HT1080 (cell line): ENCODE results near the gene SUCO. TPM values are rescaled to one million over a fixed set of nuclear protein-coding genes. Genes with fewer than 3 reads are reported as not detected.
A peak's percentile ranks its signal among the peaks of the same experiment; 100 is the strongest.
"Not testable (repeated sequence)": the region's sequence is repeated elsewhere in the genome, so short reads cannot be mapped to it uniquely, and the experiment has no call there.

ENCODE experiments used
- DNase-seq: peaks from one replicate; pipeline ENCODE4 v3.0.0-alpha.2; 2015; ENCODE audit warnings: low read depth
- total RNA-seq: library from RNA; depleted of rRNA; stranded (reverse); fragments of >200 nt; shearing (Covaris generic); gene quantifications from 2 replicates; pipeline ENCODE4 v1.2.3, GENCODE V29; 2014

SUCO gene
- total RNA-seq, 1 experiment from 2014 or later: 16.2 TPM

DNA sequence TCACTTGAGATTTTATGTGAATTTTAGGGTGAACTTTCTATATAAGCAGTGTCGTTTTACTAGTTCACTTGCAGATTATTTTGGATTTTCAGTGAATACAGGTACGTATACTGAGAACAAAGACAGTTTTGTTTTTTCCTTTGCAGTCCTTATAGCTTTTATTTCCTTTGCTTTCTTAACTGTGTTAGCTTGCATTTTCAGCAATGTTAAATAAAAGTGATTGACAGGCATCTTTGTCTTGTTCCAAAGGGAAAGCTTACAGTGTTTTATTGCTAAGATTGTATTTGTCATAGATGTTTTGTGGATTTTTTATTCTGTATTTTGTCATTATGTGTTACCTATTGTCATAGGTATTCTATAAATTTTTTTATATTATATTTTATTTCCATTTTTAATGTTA is 72.7 kb downstream of the SUCO start:
- DNase-seq: no peak

- DNase-seq: no peak
Measured at GRCh38 chr1:172607145-172607544, 74.2 kb downstream of the SUCO start.

DNA sequence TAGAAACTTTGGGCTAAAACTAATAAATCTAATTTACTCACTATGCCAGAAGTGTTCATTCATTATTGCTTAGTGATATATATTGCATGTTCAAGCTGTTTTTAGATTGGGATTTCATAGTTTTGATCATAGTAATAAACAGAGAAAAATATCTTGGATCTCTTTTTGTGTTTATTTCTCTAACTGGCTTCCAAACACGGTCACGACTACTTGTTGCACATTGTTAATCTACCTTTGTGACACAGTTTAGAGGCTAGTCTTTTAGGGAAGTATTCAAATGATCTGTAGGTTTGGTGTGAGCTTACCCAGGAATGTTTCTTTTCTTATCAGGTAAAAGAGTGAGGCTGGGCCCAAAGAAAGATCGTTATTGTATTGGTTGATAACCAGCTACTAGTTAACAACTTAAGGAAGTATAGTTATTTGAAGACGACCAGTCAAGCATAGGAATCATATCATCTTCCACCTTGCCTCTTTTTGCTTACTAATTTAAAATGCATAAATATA is 75.2 kb downstream of the SUCO start:
- no peak for DNase-seq

- peak; percentile 27 for DNase-seq
Measured at GRCh38 chr1:172609528-172609927, 76.6 kb downstream of the SUCO start.

DNA sequence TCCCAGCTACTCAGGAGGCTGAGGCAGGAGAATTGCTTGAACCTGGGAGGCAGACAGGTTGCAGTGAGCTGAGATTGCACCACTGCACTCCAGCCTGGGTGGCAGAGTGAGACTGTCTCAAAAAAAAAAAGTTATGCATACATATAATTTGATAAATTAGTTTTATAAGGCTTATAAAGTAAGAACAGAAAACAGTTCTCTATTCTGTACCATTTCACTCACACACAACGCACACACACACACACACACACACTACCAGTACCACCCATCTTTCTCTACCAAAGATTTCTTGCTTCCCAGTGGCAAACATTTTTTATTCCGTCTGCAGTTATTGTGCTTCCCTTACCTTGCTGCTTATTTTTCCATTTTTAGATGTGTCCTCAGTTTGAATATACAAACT is 79.5 kb downstream of the SUCO start:
- DNase-seq: no peak

- DNase-seq: peak; percentile 13
Measured at GRCh38 chr1:172613294-172613693, 80.3 kb downstream of the SUCO start.

DNA sequence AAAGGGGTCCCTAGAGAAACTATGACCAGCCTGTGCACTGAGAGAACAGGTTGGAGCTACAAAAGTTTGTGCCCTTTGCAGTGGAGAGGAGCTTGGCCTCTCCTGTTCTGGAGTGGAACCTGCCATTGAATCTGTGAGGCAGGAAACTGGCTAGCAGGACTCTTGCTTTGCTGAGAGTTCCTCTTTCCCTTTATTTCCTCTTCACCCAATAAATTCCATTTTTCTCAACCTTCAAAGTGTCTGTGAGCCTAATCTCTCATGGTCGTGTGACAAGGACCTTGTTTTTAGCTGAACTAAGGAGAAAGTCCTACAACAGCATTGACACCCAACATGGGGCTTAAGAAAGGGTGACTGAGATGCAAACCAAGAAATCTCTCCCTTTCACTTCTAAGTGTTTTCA is 83.2 kb downstream of the SUCO start:
- no peak for DNase-seq

DNA sequence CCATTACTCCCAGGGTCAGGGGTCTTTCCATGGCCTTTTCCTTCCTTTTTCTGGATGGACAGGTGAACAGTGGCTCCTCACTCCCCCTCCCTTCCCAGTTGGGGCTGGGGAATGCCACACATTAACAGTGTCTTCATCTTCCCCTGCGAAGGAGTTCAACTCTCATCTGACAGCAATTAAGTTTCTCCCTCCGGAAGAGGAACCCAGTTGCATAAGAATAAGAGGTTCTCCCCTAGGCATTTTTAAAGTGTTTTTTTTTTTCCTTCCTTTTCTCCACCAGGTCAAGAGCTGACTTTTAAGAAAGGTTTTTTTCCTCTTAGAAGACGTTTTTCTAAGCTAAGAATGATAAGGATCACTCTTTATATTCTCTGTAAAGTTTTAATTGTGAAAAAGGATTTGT is 83.7 kb downstream of the SUCO start:
- no peak for DNase-seq

DNA sequence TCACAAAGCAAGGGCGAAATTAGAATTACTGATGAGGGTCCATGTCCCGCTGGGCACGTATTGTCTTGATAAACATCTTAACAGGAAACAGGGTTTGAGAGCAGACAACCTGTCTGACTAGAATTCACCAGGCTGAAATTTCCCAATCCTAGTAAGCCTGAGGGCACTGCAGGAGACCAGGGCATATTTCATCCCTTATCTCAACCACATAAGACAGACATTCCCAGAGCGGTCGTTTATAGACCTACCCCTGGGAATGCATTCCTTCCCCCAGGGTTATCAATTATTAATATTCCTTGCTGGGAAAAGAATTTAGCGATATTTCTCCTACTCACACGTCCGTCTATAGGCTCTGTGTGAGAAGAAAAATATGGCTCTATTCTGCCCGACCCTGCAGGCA is 87.7 kb downstream of the SUCO start:
- not testable (repeated sequence) for DNase-seq

DNA sequence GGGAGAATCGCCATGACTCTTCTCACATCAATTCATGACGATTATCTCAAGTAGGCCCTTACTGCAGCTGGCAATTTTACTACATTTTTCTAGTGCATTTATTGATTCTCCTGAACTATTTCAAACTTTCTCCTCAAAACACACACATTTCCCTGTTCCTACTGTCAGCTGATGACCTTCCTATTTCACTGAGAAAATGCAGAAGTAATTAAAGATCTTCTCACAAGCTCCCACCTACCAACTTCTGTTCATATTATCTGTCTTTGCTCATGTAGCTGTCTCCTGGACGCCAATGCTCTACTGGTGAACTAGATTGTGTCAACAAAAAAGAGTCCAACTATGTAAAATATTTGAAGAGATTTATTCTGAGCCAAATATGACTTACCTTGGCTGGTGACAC is 89.6 kb downstream of the SUCO start:
- DNase-seq: no peak

DNA sequence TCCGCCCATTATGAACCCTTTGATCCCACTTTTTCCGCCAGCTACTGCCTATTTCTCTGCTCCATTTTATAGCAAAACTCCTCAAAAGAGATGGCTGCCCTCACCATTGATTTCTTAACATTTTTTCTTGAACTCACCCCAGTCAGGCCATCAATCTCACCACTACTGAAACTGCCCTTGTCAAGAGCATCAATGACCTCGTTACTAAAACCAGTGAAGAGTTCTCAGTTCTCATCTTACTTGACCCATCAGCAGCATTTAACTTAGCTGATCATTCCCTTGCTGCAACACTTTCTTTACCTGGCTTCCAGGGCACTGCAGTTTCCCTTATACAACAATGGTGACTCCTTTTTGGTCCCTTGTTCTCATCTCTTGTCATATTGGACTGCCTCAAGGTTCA is 90.8 kb downstream of the SUCO start:
- DNase-seq: no peak

DNA sequence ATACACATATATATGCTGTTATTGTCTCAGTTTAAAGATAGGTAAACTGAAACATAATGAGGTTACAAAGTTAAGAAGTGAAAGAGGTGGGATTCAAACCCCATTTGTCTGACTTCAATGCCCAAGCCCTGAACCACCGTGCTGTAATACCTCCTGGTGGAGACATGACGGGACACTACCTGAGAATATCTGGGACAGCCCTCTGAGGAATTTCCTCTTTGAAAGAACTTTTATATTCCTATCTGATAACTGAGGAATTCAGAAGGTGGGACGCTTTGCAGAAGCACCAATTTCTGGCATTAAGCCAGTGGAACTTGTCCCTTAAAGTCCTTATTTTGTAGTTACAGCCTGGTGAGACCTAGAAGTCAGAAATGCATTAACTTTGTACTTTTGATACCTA is 93.9 kb downstream of the SUCO start:
- DNase-seq: no peak

- no peak for DNase-seq
Measured at GRCh38 chr1:172627702-172628101, 94.8 kb downstream of the SUCO start.

DNA sequence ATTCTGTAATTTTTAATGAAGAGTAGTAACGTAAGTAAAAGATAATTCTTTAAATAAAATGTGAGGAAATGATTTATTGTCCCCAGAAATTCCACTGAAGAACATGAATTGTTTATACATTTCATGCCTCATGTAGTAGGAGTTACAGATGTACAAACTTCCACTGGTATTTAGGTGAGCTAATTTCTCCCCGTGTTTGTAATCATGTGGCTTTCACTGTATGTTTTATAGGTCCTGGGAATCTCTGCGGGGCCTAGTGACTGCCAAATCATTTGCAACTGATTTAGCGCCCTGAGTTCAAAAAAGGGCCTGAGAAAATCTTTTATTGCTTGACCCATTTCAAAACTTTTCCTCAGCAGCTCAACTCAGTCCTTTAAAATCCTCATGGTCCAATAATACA is 95.5 kb downstream of the SUCO start:
- no peak for DNase-seq

DNA sequence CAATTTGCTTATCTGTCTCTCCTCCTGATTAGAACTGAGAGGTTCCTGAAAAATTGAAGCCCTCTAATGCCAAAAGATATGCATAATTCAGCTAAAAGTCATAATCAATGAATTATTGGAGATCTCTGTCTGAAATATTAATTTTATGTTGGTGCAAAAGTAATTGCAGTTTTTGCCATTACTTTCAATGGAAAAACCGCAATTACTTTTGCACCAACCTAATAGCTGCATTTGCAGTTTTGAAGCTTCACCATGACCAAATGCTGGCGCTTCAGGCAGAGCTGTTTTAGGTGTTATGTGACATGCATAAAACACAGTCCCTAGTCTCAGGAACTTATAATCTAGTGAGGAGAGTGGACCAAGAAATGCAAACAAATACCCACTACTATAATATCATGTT is 96.2 kb downstream of the SUCO start:
- no peak for DNase-seq

DNA sequence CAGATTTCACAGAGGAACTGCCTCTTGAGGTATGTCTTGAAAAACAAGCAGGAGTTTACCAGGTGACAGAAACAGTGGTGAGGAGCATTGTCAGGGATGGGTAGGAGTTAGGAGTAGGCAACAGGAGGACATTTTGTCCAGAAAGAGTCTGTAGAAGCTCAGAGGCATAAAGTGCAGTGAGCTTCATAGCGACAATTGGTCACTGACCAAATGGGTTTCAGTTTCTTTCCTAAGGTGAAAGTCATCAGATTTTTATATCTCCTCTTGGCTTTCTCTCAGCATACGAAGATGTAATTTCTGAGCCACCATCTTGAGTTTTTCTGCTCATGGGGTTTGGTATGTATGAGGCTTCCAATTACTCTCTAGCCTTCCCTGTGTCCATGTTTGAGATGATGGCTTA is 96.7 kb downstream of the SUCO start:
- no peak for DNase-seq

- DNase-seq: peak; percentile 46
Measured at GRCh38 chr1:172630056-172630818, 97.3 kb downstream of the SUCO start.

DNA sequence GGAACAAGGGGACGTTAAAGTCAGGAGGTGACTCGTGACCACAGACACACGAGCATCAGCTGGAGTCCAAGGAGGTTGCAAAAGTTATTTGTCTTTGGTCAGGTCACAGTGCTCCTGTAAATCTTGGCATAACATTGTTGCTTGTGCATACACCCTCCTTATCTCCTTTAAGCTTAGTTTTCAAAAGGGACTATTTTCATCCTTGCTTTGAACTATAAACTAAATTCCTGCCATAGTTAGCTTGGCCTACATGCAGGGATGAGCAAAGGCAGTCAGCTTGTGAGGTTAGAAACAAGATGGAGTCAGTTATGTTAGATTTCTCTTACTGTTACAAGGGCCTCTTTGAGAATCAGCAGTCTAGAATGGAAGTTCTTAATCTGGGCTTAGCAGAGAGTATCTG is 97.9 kb downstream of the SUCO start:
- DNase-seq: no peak

DNA sequence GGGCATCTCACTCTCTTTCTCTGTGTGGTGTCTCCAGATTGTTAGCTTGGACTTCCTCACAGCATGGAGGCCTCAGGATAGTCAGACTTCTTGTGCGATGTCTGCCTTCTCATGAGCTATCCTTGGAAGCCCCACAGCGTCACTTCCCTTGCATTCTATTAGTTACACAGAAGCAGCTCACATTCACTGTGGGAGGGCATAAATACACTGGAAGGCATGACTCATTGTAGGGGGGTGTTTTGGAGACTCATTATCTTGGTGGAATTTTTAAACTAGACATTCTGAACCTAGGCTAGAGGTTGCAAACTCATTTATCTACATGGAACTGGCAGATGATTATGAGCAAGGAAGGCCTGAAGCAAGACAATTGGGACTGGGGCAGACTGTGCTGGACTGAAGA is 104.6 kb downstream of the SUCO start:
- DNase-seq: peak; percentile 94

DNA sequence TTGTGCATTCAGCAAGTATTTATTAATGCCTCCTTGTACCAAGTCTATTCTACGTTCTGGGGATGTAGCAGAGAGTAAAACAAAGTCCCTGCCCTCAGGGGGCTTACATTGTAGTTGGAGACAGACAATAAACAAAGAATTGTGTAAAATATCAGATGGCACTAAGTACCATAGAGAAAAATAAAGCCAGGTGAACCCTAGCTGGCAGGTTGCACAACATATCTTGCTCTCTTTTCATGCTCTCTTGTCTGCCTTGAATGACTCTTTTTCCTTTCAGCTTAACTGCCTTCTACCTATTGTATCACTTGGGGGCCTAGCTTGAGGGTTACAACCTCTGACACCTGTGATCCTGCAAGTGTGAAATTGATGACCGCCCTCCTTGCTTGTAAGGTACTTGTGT is 105.3 kb downstream of the SUCO start:
- no peak for DNase-seq

GRCh38 chr1:172638885-172639831 is 106.2 kb downstream of the SUCO start:
- DNase-seq: peak; percentile 98

GRCh38 chr1:172640111-172640510 is 107.2 kb downstream of the SUCO start:
- DNase-seq: no peak
